ENCODE measurements around the gene LRRK2. TPM values are rescaled to one million over a fixed set of nuclear protein-coding genes. Genes with fewer than 3 reads are reported as not detected.
A peak's percentile ranks its signal among the peaks of the same experiment; 100 is the strongest.

The LRRK2 gene
- total and polyA plus RNA-seq, 2 experiments from 2014 or later: 0.24 TPM; not detected in 1

DNA sequence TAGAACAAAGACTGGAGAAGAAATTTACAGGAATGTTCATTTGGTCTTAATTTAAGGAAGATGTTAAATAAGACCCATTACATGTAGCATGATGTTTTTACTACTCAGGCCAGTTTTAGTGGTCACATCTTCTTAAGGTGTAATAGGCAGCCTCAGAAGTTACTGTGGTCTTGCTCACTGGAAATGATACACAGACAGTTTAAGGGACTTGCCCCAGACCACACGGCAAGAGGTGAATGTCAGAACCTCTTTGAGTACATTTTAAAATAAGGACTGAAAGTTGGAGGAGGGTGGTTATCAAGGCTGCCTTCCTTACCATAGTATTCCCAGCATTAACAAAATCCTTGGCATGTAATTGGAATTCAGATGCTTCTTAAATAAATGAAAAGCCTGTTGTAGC is 37.9 kb downstream of the LRRK2 start:
- H3K27me3 ChIP-seq (ENCODE audit: insufficient read depth): no peaks in the 10 kb centered on the region
- no peak overlapping the region for H3K27ac ChIP-seq (ENCODE audit: low read depth)
- H3K4me1 ChIP-seq (ENCODE audit: insufficient read depth): no peaks in the 10 kb centered on the region
- TF ChIP-seq, protein P1, sequence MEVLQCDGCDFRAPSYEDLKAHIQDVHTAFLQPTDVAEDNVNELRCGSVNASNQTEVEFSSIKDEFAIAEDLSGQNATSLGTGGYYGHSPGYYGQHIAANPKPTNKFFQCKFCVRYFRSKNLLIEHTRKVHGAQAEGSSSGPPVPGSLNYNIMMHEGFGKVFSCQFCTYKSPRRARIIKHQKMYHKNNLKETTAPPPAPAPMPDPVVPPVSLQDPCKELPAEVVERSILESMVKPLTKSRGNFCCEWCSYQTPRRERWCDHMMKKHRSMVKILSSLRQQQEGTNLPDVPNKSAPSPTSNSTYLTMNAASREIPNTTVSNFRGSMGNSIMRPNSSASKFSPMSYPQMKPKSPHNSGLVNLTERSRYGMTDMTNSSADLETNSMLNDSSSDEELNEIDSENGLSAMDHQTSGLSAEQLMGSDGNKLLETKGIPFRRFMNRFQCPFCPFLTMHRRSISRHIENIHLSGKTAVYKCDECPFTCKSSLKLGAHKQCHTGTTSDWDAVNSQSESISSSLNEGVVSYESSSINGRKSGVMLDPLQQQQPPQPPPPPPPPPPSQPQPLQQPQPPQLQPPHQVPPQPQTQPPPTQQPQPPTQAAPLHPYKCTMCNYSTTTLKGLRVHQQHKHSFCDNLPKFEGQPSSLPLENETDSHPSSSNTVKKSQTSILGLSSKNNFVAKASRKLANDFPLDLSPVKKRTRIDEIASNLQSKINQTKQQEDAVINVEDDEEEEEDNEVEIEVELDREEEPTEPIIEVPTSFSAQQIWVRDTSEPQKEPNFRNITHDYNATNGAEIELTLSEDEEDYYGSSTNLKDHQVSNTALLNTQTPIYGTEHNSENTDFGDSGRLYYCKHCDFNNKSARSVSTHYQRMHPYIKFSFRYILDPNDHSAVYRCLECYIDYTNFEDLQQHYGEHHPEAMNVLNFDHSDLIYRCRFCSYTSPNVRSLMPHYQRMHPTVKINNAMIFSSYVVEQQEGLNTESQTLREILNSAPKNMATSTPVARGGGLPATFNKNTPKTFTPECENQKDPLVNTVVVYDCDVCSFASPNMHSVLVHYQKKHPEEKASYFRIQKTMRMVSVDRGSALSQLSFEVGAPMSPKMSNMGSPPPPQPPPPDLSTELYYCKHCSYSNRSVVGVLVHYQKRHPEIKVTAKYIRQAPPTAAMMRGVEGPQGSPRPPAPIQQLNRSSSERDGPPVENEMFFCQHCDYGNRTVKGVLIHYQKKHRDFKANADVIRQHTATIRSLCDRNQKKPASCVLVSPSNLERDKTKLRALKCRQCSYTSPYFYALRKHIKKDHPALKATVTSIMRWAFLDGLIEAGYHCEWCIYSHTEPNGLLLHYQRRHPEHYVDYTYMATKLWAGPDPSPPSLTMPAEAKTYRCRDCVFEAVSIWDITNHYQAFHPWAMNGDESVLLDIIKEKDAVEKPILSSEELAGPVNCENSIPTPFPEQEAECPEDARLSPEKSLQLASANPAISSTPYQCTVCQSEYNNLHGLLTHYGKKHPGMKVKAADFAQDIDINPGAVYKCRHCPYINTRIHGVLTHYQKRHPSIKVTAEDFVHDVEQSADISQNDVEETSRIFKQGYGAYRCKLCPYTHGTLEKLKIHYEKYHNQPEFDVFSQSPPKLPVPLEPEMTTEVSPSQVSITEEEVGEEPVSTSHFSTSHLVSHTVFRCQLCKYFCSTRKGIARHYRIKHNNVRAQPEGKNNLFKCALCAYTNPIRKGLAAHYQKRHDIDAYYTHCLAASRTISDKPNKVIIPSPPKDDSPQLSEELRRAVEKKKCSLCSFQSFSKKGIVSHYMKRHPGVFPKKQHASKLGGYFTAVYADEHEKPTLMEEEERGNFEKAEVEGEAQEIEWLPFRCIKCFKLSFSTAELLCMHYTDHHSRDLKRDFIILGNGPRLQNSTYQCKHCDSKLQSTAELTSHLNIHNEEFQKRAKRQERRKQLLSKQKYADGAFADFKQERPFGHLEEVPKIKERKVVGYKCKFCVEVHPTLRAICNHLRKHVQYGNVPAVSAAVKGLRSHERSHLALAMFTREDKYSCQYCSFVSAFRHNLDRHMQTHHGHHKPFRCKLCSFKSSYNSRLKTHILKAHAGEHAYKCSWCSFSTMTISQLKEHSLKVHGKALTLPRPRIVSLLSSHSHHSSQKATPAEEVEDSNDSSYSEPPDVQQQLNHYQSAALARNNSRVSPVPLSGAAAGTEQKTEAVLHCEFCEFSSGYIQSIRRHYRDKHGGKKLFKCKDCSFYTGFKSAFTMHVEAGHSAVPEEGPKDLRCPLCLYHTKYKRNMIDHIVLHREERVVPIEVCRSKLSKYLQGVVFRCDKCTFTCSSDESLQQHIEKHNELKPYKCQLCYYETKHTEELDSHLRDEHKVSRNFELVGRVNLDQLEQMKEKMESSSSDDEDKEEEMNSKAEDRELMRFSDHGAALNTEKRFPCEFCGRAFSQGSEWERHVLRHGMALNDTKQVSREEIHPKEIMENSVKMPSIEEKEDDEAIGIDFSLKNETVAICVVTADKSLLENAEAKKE (CRISPR knock-in tag; IDR thresholded peaks at IDR 0.05): no peak
- TF ChIP-seq, protein P2, sequence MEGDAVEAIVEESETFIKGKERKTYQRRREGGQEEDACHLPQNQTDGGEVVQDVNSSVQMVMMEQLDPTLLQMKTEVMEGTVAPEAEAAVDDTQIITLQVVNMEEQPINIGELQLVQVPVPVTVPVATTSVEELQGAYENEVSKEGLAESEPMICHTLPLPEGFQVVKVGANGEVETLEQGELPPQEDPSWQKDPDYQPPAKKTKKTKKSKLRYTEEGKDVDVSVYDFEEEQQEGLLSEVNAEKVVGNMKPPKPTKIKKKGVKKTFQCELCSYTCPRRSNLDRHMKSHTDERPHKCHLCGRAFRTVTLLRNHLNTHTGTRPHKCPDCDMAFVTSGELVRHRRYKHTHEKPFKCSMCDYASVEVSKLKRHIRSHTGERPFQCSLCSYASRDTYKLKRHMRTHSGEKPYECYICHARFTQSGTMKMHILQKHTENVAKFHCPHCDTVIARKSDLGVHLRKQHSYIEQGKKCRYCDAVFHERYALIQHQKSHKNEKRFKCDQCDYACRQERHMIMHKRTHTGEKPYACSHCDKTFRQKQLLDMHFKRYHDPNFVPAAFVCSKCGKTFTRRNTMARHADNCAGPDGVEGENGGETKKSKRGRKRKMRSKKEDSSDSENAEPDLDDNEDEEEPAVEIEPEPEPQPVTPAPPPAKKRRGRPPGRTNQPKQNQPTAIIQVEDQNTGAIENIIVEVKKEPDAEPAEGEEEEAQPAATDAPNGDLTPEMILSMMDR (conservative IDR thresholded peaks at IDR 0.05; ENCODE audit: low read depth in 2 of 2): no peak
- no peak for TF ChIP-seq STAT1 (IDR thresholded peaks at IDR 0.05; ENCODE audit: unreplicated experiment)
- TF ChIP-seq ZNF331 (CRISPR knock-in tag; IDR thresholded peaks at IDR 0.05; ENCODE audit: low read depth): no peak
- no peak for TF ChIP-seq CREB1 (CRISPR knock-in tag; IDR thresholded peaks at IDR 0.05; ENCODE audit: low read depth)
- TF ChIP-seq ZNF114 (CRISPR knock-in tag; IDR thresholded peaks at IDR 0.05): no peak
- peaks cover 7% of the 10 kb centered on the region; the same call in 2 of the 3 replicates for H3K36me3 Mint-ChIP-seq (ENCODE audit: low read depth)
- no peaks in the 10 kb centered on the region for H3K79me2 ChIP-seq (replicated peaks; ENCODE audit: insufficient read depth)
- no peaks in the 10 kb centered on the region for H3K36me3 ChIP-seq (ENCODE audit: insufficient read depth)
- no peak overlapping the region for H3K27ac Mint-ChIP-seq
- no peaks in the 10 kb centered on the region for H4K20me1 ChIP-seq (replicated peaks; ENCODE audit: insufficient read depth)
- ATAC-seq (no peak), DNase-seq (ENCODE audit: low spot score) (no peak)
- H3K9me2 ChIP-seq (ENCODE audit: insufficient read depth): no peaks in the 10 kb centered on the region
- H3K4me1 Mint-ChIP-seq: peaks cover 2% of the 10 kb centered on the region; the same call in 2 of the 3 replicates
- H2AFZ ChIP-seq: peak overlapping the region; percentile 67; the same call in 1 of the 2 replicates
- no peak overlapping the region for H3K4me2 ChIP-seq
- H3K4me3 ChIP-seq: no peak overlapping the region
- H3K4me3 Mint-ChIP-seq: no peak overlapping the region
- peaks cover 6% of the 10 kb centered on the region; the same call in 2 of the 3 replicates for H3K9me3 Mint-ChIP-seq
- no peaks in the 10 kb centered on the region for H3K27me3 Mint-ChIP-seq (ENCODE audit: insufficient read depth, low read depth, poor library complexity)
- no peaks in the 10 kb centered on the region for H3F3A ChIP-seq (replicated peaks; ENCODE audit: low read depth)

Data from GM23338 (cell line).